ENCODE data around the gene RFPL4AL1. TPM values are rescaled to one million over a fixed set of nuclear protein-coding genes. Genes with fewer than 3 reads are reported as not detected.
"Not testable (repeated sequence)": the region's sequence is repeated elsewhere in the genome, so short reads cannot be mapped to it uniquely, and the experiment has no call there.

Gene RFPL4AL1
- not detected for total RNA-seq

GRCh38 chr19:55768818-55769217 lies at the start of gene RFPL4AL1:
RFPL4AL1 (plus strand) TSS chr19:55769118; CDS start chr19:55771805, 2,687 bp downstream.
- ATAC-seq (ENCODE audit: low FRiP score in 2 of 2); H3K36me3 ChIP-seq; H3K4me1 ChIP-seq; H3K27ac ChIP-seq; H3K4me3 ChIP-seq; DNase-seq; H3K27me3 ChIP-seq; H3K9me3 ChIP-seq: not testable (repeated sequence)
- 84 to 88% methylated on average over 5 to 6 of the region's 6 CpGs for WGBS, 2 donors

- Histone ChIP-seq H3K9me3 (peaks cover 0 to 10% (median 5%) of the 10 kb centered on the region in 4 donors), H3K27me3 (no peaks in the 10 kb centered on the region), H3K4me3 (no peak overlapping the region), H3K36me3 (no peaks in the 10 kb centered on the region), H3K27ac (no peak overlapping the region), H3K4me1 (no peaks in the 10 kb centered on the region)
- TF ChIP-seq POLR2AphosphoS5 (IDR thresholded peaks at IDR 0.05) (no peak), CTCF (IDR thresholded peaks at IDR 0.05) (no peak), EP300 (IDR thresholded peaks at IDR 0.05) (no peak), POLR2A (IDR thresholded peaks at IDR 0.05) (no peak)
- 58 to 61% methylated on average over 5 of the region's 5 CpGs for WGBS, 2 donors
- ATAC-seq (ENCODE audit: low FRiP score in 2 of 2) (no peak), DNase-seq (no peak)
These were observed 48.6 kb upstream of the RFPL4AL1 start for GRCh38 chr19:55720214-55720746.

- DNase-seq (no peak), ATAC-seq (ENCODE audit: low FRiP score in 2 of 2) (no peak)
- 73 to 85% methylated on average over 3 of the region's 3 CpGs for WGBS, 2 donors
- H3K4me1 ChIP-seq = no peaks in the 10 kb centered on the region
- no peak overlapping the region for H3K4me3 ChIP-seq
- peaks cover 0 to 10% (median 5%) of the 10 kb centered on the region in 4 donors for H3K9me3 ChIP-seq
- H3K36me3 ChIP-seq = no peaks in the 10 kb centered on the region
- no peak overlapping the region for H3K27ac ChIP-seq
- TF ChIP-seq POLR2AphosphoS5 (IDR thresholded peaks at IDR 0.05) = no peak
- no peak for TF ChIP-seq POLR2A (IDR thresholded peaks at IDR 0.05)
- TF ChIP-seq EP300 (IDR thresholded peaks at IDR 0.05) = no peak
- no peaks in the 10 kb centered on the region for H3K27me3 ChIP-seq
These were observed 48.1 kb upstream of the RFPL4AL1 start for GRCh38 chr19:55720801-55721200.

GRCh38 chr19:55723491-55723890 lies 45.4 kb upstream of the RFPL4AL1 start:
- H3K4me1 ChIP-seq = no peaks in the 10 kb centered on the region
- peaks cover 0 to 10% (median 5%) of the 10 kb centered on the region in 4 donors for H3K9me3 ChIP-seq
- 84 to 92% methylated on average over 8 of the region's 8 CpGs for WGBS, 2 donors
- DNase-seq (no peak), ATAC-seq (ENCODE audit: low FRiP score in 2 of 2) (no peak)
- H3K36me3 ChIP-seq = no peaks in the 10 kb centered on the region
- H3K27ac ChIP-seq = no peak overlapping the region
- H3K27me3 ChIP-seq = no peaks in the 10 kb centered on the region
- no peak overlapping the region for H3K4me3 ChIP-seq
- TF ChIP-seq POLR2A (IDR thresholded peaks at IDR 0.05) = no peak
- TF ChIP-seq EP300 (IDR thresholded peaks at IDR 0.05) = no peak
- TF ChIP-seq CTCF (IDR thresholded peaks at IDR 0.05) = no peak
- TF ChIP-seq POLR2AphosphoS5 (IDR thresholded peaks at IDR 0.05) = no peak

GRCh38 chr19:55730378-55730777 lies 38.5 kb upstream of the RFPL4AL1 start:
- not testable (repeated sequence) for H3K27ac ChIP-seq; H3K4me3 ChIP-seq; ATAC-seq (ENCODE audit: low FRiP score in 2 of 2); DNase-seq; H3K9me3 ChIP-seq; H3K36me3 ChIP-seq; H3K4me1 ChIP-seq; H3K27me3 ChIP-seq
- 76 to 83% methylated on average over 2 of the region's 2 CpGs for WGBS, 2 donors

GRCh38 chr19:55738302-55738701 lies 30.6 kb upstream of the RFPL4AL1 start, which contains the start of gene NLRP9:
NLRP9 (minus strand) TSS chr19:55738402; CDS start chr19:55738374, 28 bp downstream.
- Histone ChIP-seq H3K36me3 (no peaks in the 10 kb centered on the region), H3K27ac (no peak within 1 kb of the TSS), H3K4me3 (no peak within 1 kb of the TSS), H3K9me3 (no peaks in the 10 kb centered on the region), H3K4me1 (no peaks in the 10 kb centered on the region), H3K27me3 (no peaks in the 10 kb centered on the region)
- DNase-seq (no peak), ATAC-seq (ENCODE audit: low FRiP score in 2 of 2) (no peak)
- TF ChIP-seq POLR2AphosphoS5 (IDR thresholded peaks at IDR 0.05) (no peak), EP300 (IDR thresholded peaks at IDR 0.05) (no peak), POLR2A (IDR thresholded peaks at IDR 0.05) (no peak), CTCF (IDR thresholded peaks at IDR 0.05) (no peak)
- WGBS, 2 donors = 91 to 92% methylated on average over 3 of the region's 3 CpGs
